LNCAP (cell line): ENCODE data around the gene UBE2J1.

ENCODE experiments used
- CTCF ChIP-seq: fragments of 450-650 bp; IDR thresholded peaks from 2 replicates; pipeline ENCODE4 v1.5.1; 2017; ENCODE audit warnings: mild to moderate bottlenecking

The UBE2J1 gene, protein sequence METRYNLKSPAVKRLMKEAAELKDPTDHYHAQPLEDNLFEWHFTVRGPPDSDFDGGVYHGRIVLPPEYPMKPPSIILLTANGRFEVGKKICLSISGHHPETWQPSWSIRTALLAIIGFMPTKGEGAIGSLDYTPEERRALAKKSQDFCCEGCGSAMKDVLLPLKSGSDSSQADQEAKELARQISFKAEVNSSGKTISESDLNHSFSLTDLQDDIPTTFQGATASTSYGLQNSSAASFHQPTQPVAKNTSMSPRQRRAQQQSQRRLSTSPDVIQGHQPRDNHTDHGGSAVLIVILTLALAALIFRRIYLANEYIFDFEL

GRCh38 chr6:89352278-89353117, at the start of gene UBE2J1:
Gene UBE2J1 (minus strand): TSS chr6:89352722. CDS start chr6:89352569, 153 bp downstream.
- TF ChIP-seq CTCF = no peak

GRCh38 chr6:89400912-89401399, 48.4 kb upstream of the UBE2J1 start:
- TF ChIP-seq CTCF = no peak

- TF ChIP-seq CTCF = no peak
Observed at GRCh38 chr6:89400050-89400449, 47.5 kb upstream of the UBE2J1 start.

DNA sequence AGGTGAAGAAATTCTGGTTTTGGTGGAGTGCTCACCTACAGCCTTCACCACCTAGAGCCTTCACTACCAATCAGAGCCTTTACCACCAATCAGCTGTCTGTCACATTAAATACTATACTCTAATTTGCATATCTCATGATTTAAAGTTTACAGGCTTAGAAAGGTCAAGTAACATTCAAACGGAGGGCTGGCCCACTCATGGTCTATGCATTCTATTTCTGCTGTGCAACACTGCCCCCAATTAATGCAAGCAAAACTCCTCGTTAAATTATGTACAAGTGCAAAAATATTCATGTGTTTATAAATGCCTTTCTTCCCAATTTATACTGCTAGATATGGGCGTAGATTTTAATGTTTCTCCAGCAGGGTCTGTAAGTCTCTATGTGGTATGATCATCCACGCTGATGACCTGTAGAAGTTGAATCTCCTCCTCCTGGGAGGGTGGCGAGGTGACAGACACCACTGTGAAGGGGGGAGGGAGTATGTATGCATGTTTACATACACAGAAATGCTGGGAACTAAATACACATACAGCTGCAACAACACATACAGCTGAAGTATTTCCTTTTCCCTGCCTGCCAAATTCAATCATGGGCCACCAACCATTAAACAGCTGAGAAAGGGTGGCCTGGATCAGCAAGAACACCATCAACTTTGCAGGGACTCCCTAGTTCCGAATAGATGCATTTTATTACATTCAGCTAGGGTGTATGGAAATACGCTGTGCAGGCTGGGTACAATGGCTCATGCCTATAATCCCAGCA, 46.4 kb upstream of the UBE2J1 start:
- TF ChIP-seq CTCF = no peak

- no peak for TF ChIP-seq CTCF
Observed at GRCh38 chr6:89393659-89394058, 41.1 kb upstream of the UBE2J1 start.

DNA sequence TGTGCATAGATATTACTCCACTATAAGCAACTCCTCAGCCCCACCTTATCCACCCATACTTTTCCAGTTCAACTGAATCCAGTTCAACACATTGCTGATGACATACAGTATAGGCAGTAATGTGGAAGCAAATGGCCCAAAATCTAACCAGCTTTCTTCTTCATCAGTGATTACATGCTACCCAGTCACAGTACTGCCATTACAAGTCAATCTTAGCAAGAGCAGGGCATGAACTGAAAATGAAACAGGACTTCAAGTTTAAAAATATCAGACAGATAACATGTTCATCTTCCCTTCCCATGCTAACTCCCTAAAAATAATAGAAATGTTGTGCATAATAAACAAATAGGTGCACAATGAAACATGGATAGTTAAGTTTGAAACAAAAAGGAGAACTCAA, 40.3 kb upstream of the UBE2J1 start:
- TF ChIP-seq CTCF = no peak

GRCh38 chr6:89388846-89389245, 36.3 kb upstream of the UBE2J1 start:
- no peak for TF ChIP-seq CTCF
